GM20000 (cell line): ENCODE measurements around the gene RASAL2.

Experiments used
- DNase-seq: peaks from one replicate; pipeline ENCODE4 v3.0.0; 2012; ENCODE audit warnings: low spot score
- TF ChIP-seq, protein P1 (sequence below): IDR thresholded peaks from 2 replicates; pipeline ENCODE4 v1.5.1; 2012; ENCODE audit warnings: mild to moderate bottlenecking, control low read depth; ENCODE audit errors: extremely low read depth, missing control alignments

RASAL2 gene

DNA sequence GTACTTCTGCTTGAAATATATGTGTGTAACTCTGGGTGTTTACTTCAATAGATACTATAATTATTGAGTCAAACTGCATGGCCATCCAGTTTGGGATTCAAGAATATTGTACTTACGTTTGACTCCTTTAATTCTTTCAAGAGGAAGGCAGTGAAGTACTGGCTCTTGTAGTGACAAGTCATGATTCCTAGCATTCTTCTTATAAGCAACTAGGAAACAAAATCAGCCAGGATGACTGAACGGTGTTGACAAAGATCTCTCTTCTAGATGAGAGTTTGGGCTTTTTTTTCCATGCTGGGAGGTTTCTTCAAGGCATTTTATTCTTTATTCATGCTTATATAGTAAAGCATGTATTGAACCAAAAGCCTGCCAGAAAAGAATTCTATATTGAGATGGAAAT is 344.5 kb downstream of the RASAL2 start:
- TF ChIP-seq, protein P1, sequence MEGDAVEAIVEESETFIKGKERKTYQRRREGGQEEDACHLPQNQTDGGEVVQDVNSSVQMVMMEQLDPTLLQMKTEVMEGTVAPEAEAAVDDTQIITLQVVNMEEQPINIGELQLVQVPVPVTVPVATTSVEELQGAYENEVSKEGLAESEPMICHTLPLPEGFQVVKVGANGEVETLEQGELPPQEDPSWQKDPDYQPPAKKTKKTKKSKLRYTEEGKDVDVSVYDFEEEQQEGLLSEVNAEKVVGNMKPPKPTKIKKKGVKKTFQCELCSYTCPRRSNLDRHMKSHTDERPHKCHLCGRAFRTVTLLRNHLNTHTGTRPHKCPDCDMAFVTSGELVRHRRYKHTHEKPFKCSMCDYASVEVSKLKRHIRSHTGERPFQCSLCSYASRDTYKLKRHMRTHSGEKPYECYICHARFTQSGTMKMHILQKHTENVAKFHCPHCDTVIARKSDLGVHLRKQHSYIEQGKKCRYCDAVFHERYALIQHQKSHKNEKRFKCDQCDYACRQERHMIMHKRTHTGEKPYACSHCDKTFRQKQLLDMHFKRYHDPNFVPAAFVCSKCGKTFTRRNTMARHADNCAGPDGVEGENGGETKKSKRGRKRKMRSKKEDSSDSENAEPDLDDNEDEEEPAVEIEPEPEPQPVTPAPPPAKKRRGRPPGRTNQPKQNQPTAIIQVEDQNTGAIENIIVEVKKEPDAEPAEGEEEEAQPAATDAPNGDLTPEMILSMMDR, result no peak

DNA sequence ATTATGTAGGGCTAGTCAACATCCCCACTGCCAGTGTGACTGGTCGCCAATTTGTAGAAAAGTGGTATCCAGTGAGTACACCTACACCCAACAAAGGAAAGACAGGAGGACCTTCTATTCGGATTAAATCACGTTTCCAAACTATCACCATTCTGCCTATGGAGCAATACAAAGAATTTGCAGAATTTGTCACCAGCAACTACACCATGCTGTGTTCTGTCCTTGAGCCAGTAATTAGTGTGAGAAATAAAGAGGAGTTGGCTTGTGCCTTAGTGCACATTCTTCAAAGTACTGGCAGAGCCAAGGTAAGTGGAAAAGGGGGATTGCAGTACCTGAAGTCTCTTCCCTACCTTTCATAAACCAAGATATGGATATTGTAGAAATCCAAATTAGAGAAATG is 349.0 kb downstream of the RASAL2 start:
- TF ChIP-seq, protein P1, result no peak
- DNase-seq, result no peak

More for the DNA sequence above, 344.5 kb downstream of the RASAL2 start:
- DNase-seq, result no peak

DNA sequence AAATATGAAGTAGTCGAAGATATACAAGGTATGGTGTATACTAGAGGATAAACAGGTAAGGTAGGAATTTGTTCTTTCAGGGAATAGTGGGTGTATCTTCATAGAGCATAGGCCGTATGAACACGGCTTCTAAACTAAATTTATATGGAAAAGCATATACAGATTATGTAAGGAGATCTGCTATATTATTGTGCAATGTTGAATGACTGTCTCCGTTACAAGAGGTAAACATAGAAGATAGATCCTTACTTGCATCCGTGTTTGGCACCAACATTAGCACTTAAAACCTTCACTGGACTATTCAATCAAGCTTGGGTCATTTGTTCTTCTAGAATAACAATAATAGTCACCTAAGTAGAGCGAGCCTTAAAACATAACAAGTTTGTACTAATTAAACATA is 357.0 kb downstream of the RASAL2 start:
- DNase-seq, result no peak
- TF ChIP-seq, protein P1, result no peak

DNA sequence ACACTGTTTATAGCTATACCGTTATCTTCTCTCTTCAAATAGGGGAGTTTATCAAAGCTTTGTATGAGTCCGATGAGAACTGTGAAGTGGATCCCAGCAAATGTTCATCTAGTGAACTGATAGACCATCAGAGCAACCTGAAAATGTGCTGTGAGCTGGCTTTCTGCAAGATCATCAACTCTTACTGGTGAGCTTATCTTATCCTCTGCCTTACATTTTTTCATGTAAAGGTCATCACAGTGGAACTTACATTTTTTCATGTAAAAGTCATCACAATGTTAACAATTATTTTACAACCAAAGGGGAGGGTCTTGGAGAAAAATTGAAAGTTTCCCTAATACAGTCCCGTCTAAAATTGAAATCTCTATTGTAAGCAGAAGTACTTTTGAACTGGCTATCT is 357.6 kb downstream of the RASAL2 start:
- TF ChIP-seq, protein P1, result no peak
- DNase-seq, result no peak

DNA sequence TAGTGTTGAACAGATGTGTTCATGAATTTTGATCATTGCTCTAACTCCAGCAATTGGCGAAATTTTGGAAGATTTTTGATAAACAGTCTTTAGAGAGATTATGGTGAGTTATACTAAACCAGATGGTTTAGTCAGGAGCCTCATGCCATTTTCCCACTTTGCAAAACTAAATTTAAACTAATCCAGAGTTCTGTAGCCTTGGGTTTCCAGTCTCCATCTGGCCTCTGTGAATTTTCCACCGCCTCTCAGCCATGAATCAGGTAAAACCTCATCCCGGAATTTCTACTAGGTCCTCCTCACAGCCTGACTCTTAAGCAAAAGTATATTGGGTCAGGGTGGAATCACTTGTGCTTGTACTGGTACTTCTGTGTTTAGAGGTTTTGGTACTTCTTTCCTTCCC is 358.1 kb downstream of the RASAL2 start:
- no peak for DNase-seq
- TF ChIP-seq, protein P1, result no peak

DNA sequence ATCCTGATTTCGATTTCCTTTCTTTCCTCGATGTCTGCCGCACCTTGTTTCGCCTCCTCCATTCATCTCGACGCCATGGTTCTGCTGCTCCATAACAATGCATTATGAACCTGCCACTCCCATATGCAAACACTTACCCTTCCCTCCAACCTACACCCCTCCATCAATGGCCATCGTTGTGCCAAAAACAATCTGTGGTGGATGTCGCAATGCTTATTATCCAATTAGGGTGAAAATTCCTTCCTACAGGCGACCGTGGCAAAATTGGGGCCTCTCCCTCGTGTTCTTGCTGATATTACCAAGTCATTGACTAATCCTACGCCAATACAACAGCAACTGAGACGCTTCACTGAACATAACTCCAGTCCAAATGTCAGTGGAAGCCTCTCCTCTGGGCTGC is 362.6 kb downstream of the RASAL2 start:
- TF ChIP-seq, protein P1, result no peak
- DNase-seq, result no peak

DNA sequence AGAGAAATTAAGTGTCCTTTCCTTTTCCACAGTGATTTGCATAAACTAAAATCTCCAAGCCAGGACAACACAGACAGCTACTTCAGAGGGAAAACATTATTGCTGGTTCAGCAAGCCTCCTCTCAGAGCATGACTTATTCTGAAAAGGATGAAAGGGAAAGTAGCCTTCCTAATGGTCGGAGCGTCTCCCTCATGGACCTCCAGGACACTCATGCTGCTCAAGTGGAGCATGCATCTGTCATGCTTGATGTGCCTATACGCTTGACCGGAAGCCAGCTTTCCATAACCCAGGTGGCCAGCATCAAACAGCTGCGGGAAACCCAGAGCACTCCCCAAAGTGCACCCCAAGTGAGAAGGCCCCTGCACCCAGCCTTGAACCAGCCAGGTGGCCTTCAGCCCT is 363.7 kb downstream of the RASAL2 start:
- DNase-seq, result no peak
- TF ChIP-seq, protein P1, result no peak

DNA sequence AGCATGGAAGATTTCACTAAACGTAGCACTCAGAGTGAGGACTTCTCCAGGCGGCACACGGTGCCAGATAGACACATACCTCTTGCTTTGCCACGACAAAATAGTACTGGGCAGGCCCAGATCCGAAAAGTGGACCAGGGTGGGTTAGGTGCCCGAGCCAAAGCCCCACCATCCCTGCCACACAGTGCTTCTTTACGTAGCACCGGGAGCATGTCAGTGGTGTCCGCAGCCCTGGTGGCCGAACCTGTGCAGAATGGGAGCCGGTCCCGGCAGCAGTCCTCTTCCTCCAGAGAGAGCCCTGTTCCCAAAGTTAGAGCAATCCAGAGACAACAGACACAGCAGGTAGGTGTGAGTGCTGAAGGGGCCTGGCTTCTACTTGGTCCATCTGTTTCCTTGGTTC is 364.3 kb downstream of the RASAL2 start:
- TF ChIP-seq, protein P1, result no peak

More for the DNA sequence above, 364.3 kb downstream of the RASAL2 start:
- DNase-seq, result no peak
